Measurements from ENCODE around the gene CLMP.

DNA sequence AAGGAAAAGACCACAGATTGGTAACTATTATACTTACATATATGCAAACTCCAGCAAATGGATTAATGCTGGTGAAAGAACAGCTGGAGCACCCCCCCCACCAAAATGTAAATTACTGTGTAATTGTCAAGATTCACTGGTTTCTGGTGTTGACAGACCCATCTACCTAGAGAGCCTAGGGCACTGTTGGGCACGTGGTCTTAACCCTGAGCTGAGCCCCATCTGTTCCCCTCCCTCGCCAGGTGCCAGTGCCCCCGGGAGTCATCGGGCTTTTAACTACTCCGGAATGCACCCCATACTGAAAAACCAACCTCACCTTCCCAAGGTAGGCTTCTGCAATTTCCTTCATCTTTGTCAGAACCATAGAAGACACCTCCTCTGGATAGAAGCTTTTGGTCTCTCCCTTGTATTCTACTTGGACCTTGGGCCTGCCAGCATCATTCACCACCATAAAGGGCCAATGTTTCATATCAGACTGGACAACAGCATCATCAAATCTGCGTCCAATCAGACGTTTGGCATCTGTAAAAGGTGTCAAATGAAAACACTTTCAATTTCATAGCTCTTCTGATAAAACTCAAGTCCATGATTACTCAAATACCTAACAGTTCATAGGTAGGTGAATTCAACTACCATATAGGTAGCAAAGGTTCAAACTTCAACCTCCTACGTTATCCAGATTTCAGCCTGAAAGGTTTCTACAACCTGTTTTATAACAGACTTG lies 134.6 kb downstream of the CLMP start:
- TF ChIP-seq CTCF (conservative IDR thresholded peaks at IDR 0.05; ENCODE audit: low read depth in 2 of 2) (no peak), EZH2 (IDR thresholded peaks at IDR 0.05; ENCODE audit: low read depth, unreplicated experiment) (no peak), EZH2phosphoT487 (IDR thresholded peaks at IDR 0.05; ENCODE audit: unreplicated experiment) (no peak), CREB1 (CRISPR knock-in tag; IDR thresholded peaks at IDR 0.05; ENCODE audit: low read depth) (no peak), POLR2AphosphoS5 (IDR thresholded peaks at IDR 0.05; ENCODE audit: low read depth) (no peak), JUNB (IDR thresholded peaks at IDR 0.05; ENCODE audit: unreplicated experiment) (no peak), ZNF331 (CRISPR knock-in tag; IDR thresholded peaks at IDR 0.05; ENCODE audit: low read depth) (no peak)
- TF ChIP-seq, protein P1, sequence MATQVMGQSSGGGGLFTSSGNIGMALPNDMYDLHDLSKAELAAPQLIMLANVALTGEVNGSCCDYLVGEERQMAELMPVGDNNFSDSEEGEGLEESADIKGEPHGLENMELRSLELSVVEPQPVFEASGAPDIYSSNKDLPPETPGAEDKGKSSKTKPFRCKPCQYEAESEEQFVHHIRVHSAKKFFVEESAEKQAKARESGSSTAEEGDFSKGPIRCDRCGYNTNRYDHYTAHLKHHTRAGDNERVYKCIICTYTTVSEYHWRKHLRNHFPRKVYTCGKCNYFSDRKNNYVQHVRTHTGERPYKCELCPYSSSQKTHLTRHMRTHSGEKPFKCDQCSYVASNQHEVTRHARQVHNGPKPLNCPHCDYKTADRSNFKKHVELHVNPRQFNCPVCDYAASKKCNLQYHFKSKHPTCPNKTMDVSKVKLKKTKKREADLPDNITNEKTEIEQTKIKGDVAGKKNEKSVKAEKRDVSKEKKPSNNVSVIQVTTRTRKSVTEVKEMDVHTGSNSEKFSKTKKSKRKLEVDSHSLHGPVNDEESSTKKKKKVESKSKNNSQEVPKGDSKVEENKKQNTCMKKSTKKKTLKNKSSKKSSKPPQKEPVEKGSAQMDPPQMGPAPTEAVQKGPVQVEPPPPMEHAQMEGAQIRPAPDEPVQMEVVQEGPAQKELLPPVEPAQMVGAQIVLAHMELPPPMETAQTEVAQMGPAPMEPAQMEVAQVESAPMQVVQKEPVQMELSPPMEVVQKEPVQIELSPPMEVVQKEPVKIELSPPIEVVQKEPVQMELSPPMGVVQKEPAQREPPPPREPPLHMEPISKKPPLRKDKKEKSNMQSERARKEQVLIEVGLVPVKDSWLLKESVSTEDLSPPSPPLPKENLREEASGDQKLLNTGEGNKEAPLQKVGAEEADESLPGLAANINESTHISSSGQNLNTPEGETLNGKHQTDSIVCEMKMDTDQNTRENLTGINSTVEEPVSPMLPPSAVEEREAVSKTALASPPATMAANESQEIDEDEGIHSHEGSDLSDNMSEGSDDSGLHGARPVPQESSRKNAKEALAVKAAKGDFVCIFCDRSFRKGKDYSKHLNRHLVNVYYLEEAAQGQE (IDR thresholded peaks at IDR 0.05; ENCODE audit: unreplicated experiment): no peak
